ENCODE data around the gene TNS4.

GRCh38 chr17:40474419-40475002, 26.9 kb downstream of the TNS4 start:
- TF ChIP-seq CTCF (conservative IDR thresholded peaks at IDR 0.05; ENCODE audit: low read length), result no peak
- TF ChIP-seq EZH2phosphoT487 (IDR thresholded peaks at IDR 0.05; ENCODE audit: borderline replicate concordance, low read depth, low read length), result no peak
